ENCODE results near the gene NEK10.

The NEK10 gene

GRCh38 chr3:27079427-27080257, 289.5 kb downstream of the NEK10 start:
- FAIRE-seq: no peak
- DNase-seq (ENCODE audit: extremely low spot score, insufficient read length, low read depth): no peak

- no peak for DNase-seq (ENCODE audit: extremely low spot score, insufficient read length, low read depth)
- FAIRE-seq: no peak
These were observed 290.8 kb downstream of the NEK10 start for GRCh38 chr3:27078246-27078913.

GRCh38 chr3:27076815-27077630, 292.2 kb downstream of the NEK10 start:
- FAIRE-seq (no peak), DNase-seq (ENCODE audit: extremely low spot score, insufficient read length, low read depth) (no peak)

- no peak for FAIRE-seq
- no peak for DNase-seq (ENCODE audit: extremely low spot score, insufficient read length, low read depth)
These were observed 294.3 kb downstream of the NEK10 start for GRCh38 chr3:27074914-27075313.

GRCh38 chr3:27073912-27074311, 295.3 kb downstream of the NEK10 start:
- DNase-seq (ENCODE audit: extremely low spot score, insufficient read length, low read depth) (no peak), FAIRE-seq (no peak)

- FAIRE-seq (no peak), DNase-seq (ENCODE audit: extremely low spot score, insufficient read length, low read depth) (no peak)
These were observed 296.2 kb downstream of the NEK10 start for GRCh38 chr3:27072810-27073651.

- DNase-seq (ENCODE audit: extremely low spot score, insufficient read length, low read depth) (no peak), FAIRE-seq (no peak)
These were observed 308.8 kb downstream of the NEK10 start for GRCh38 chr3:27060336-27060735.
